Measurements from ENCODE around the gene CLK1. TPM values are rescaled to one million over a fixed set of nuclear protein-coding genes. Genes with fewer than 3 reads are reported as not detected.
"Not testable (repeated sequence)": the region's sequence is repeated elsewhere in the genome, so short reads cannot be mapped to it uniquely, and the experiment has no call there.

Gene CLK1
- polyA plus RNA-seq, 3 donors, result 7.5 to 383 (median 8.2) TPM

- H3K27ac Mint-ChIP-seq, result peak overlapping the region in 1 of 7 donors; percentile 23
- Histone ChIP-seq H3K4me3 (replicated peaks in 1 of 3; ENCODE audit: low read depth in 2 of 3, low read length in 3 of 3) (no peak overlapping the region), H3K9me3 (replicated peaks in 1 of 2; ENCODE audit: control insufficient read depth in 1 of 2, insufficient read depth in 1 of 2, low read length in 2 of 2) (no peaks in the 10 kb centered on the region), H3K36me3 (replicated peaks in 1 of 2; ENCODE audit: control insufficient read depth in 1 of 2, insufficient read depth in 2 of 2, low read length in 2 of 2) (peaks cover 68 to 79% of the 10 kb centered on the region in 2 donors), H3K4me1 (ENCODE audit: control insufficient read depth in 1 of 2, insufficient read depth in 2 of 2, low read length in 2 of 2) (no peaks in the 10 kb centered on the region), H4K20me1 (ENCODE audit: insufficient read depth, low read length) (peaks cover 21% of the 10 kb centered on the region), H2AFZ (ENCODE audit: insufficient read depth, low read depth, low read length, poor library complexity, severe bottlenecking) (no peak overlapping the region), H3K27ac (ENCODE audit: low read depth in 1 of 2, low read length in 2 of 2) (peak overlapping the region in 1 of 2 donors; percentile 6), H3K27me3 (ENCODE audit: control insufficient read depth in 2 of 2, insufficient read depth in 2 of 2, low read length in 2 of 2) (no peaks in the 10 kb centered on the region), H3K4me2 (replicated peaks; ENCODE audit: extremely low read depth, low read length, poor library complexity, severe bottlenecking) (no peak overlapping the region), H3K79me2 (ENCODE audit: insufficient read depth, low read length) (peaks cover 20% of the 10 kb centered on the region), H3K9ac (ENCODE audit: insufficient read depth, low read length, poor library complexity, severe bottlenecking) (no peak overlapping the region)
- no peaks in the 10 kb centered on the region for H3K27me3 Mint-ChIP-seq (ENCODE audit: low read depth in 3 of 3)
- peaks cover 2% of the 10 kb centered on the region for H3K4me1 Mint-ChIP-seq
- peaks cover 61 to 72% of the 10 kb centered on the region in 2 donors for H3K36me3 Mint-ChIP-seq
- 93% methylated on average over 2 of the region's 5 CpGs for WGBS (ENCODE audit: insufficient coverage)
- TF ChIP-seq, protein P1, sequence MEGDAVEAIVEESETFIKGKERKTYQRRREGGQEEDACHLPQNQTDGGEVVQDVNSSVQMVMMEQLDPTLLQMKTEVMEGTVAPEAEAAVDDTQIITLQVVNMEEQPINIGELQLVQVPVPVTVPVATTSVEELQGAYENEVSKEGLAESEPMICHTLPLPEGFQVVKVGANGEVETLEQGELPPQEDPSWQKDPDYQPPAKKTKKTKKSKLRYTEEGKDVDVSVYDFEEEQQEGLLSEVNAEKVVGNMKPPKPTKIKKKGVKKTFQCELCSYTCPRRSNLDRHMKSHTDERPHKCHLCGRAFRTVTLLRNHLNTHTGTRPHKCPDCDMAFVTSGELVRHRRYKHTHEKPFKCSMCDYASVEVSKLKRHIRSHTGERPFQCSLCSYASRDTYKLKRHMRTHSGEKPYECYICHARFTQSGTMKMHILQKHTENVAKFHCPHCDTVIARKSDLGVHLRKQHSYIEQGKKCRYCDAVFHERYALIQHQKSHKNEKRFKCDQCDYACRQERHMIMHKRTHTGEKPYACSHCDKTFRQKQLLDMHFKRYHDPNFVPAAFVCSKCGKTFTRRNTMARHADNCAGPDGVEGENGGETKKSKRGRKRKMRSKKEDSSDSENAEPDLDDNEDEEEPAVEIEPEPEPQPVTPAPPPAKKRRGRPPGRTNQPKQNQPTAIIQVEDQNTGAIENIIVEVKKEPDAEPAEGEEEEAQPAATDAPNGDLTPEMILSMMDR (IDR thresholded peaks at IDR 0.05), result no peak
- no peaks in the 10 kb centered on the region for H3K9me3 Mint-ChIP-seq
- DNase-seq, result no peak
- H3K4me3 Mint-ChIP-seq, result no peak overlapping the region
- intact Hi-C loops (cut with micrococcal nuclease), result no loop called here
These were observed 43.8 kb downstream of the CLK1 start for GRCh38 chr2:200820573-200821234.

- H3K27ac Mint-ChIP-seq, result peak overlapping the region in 2 of 7 donors; percentile 16 to 19
- not testable (repeated sequence) for H3K9me3 ChIP-seq (replicated peaks in 1 of 2; ENCODE audit: control insufficient read depth in 1 of 2, insufficient read depth in 1 of 2, low read length in 2 of 2); DNase-seq; H3K4me2 ChIP-seq (replicated peaks; ENCODE audit: extremely low read depth, low read length, poor library complexity, severe bottlenecking); H3K9ac ChIP-seq (ENCODE audit: insufficient read depth, low read length, poor library complexity, severe bottlenecking); H2AFZ ChIP-seq (ENCODE audit: insufficient read depth, low read depth, low read length, poor library complexity, severe bottlenecking); H3K4me3 ChIP-seq (replicated peaks in 1 of 3; ENCODE audit: low read depth in 2 of 3, low read length in 3 of 3); H3K27me3 Mint-ChIP-seq (ENCODE audit: low read depth in 3 of 3); H3K4me3 Mint-ChIP-seq; H3K27me3 ChIP-seq (ENCODE audit: control insufficient read depth in 2 of 2, insufficient read depth in 2 of 2, low read length in 2 of 2); H3K9me3 Mint-ChIP-seq
- peaks cover 15% of the 10 kb centered on the region for H3K4me1 Mint-ChIP-seq
- peaks cover 9 to 13% of the 10 kb centered on the region in 2 donors for H3K4me1 ChIP-seq (ENCODE audit: control insufficient read depth in 1 of 2, insufficient read depth in 2 of 2, low read length in 2 of 2)
- peaks cover 76 to 84% of the 10 kb centered on the region in 2 donors for H3K36me3 Mint-ChIP-seq
- WGBS (ENCODE audit: insufficient coverage), result 86% methylated on average over 1 of the region's 3 CpGs
- peaks cover 40% of the 10 kb centered on the region for H3K79me2 ChIP-seq (ENCODE audit: insufficient read depth, low read length)
- peaks cover 83 to 84% of the 10 kb centered on the region in 2 donors for H3K36me3 ChIP-seq (replicated peaks in 1 of 2; ENCODE audit: control insufficient read depth in 1 of 2, insufficient read depth in 2 of 2, low read length in 2 of 2)
- peaks cover 41% of the 10 kb centered on the region for H4K20me1 ChIP-seq (ENCODE audit: insufficient read depth, low read length)
- intact Hi-C loops (cut with micrococcal nuclease), result loop anchor here (5.0 to 10.0 kb wide), 2 partner anchors 34 to 204 kb away; no protein-coding TSS in a partner anchor
- H3K27ac ChIP-seq (ENCODE audit: low read depth in 1 of 2, low read length in 2 of 2), result peak overlapping the region in 1 of 2 donors; percentile 30
These were observed 45.7 kb downstream of the CLK1 start for GRCh38 chr2:200818732-200819131.

All from CD14-positive monocyte (primary cell).